Caki2 (cell line): ENCODE results near the gene ILK. TPM values are rescaled to one million over a fixed set of nuclear protein-coding genes. Genes with fewer than 3 reads are reported as not detected.
A peak's percentile ranks its signal among the peaks of the same experiment; 100 is the strongest.

Experiments used
- DNase-seq: peaks from one replicate; pipeline ENCODE4 v3.0.0-alpha.2; 2015; ENCODE audit warnings: low read depth
- in situ Hi-C: cut with HindIII; loops from 2 replicates; pipeline ENCODE4 v1.10.0; 2016; ENCODE audit warnings: low sequenced_read_pairs, low pct_unique_long_range_greater_than_20kb, mixed read lengths
- total RNA-seq: library from RNA; depleted of rRNA; stranded (reverse); fragments of >200 nt; shearing (Covaris generic); gene quantifications from 2 replicates; pipeline ENCODE4 v1.2.3, GENCODE V29; 2014; ENCODE audit warnings: low replicate concordance

The ILK gene
- total RNA-seq, 1 experiment from 2014 or later = 153 TPM

- in situ Hi-C loops = no loop called here
- no peak for DNase-seq
Observed at GRCh38 chr11:6615046-6615445, 11.5 kb downstream of the ILK start.

GRCh38 chr11:6615882-6616585 is 12.5 kb downstream of the ILK start:
- DNase-seq = no peak
- in situ Hi-C loops = no loop called here

GRCh38 chr11:6616596-6617250 is 13.1 kb downstream of the ILK start:
- in situ Hi-C loops = no loop called here
- no peak for DNase-seq

- in situ Hi-C loops = no loop called here
- no peak for DNase-seq
Observed at GRCh38 chr11:6617315-6617781, 13.8 kb downstream of the ILK start.

- peak; percentile 45 for DNase-seq
- in situ Hi-C loops = no loop called here
Observed at GRCh38 chr11:6618117-6619003, 14.8 kb downstream of the ILK start.

GRCh38 chr11:6619004-6619745 is 15.6 kb downstream of the ILK start, which contains the start of gene TPP1:
TPP1 (minus strand) TSS chr11:6619422; CDS start chr11:6619400, 22 bp downstream.
- in situ Hi-C loops = no loop called here
- DNase-seq = peak; percentile 87

- in situ Hi-C loops = no loop called here
- DNase-seq = no peak
Observed at GRCh38 chr11:6620636-6621035, 17.1 kb downstream of the ILK start.

- no peak for DNase-seq
- in situ Hi-C loops = no loop called here
Observed at GRCh38 chr11:6621711-6622211, 18.2 kb downstream of the ILK start.

GRCh38 chr11:6622261-6623171 is 18.9 kb downstream of the ILK start:
- no peak for DNase-seq
- in situ Hi-C loops = no loop called here

- DNase-seq = no peak
- in situ Hi-C loops = no loop called here
Observed at GRCh38 chr11:6623391-6624363, 20.1 kb downstream of the ILK start.

GRCh38 chr11:6625156-6625831 is 21.7 kb downstream of the ILK start:
- DNase-seq = no peak
- in situ Hi-C loops = no loop called here

- no peak for DNase-seq
- in situ Hi-C loops = no loop called here
Observed at GRCh38 chr11:6625832-6626420, 22.4 kb downstream of the ILK start.

GRCh38 chr11:6626971-6627761 is 23.6 kb downstream of the ILK start:
- no peak for DNase-seq
- in situ Hi-C loops = no loop called here

- DNase-seq = no peak
- in situ Hi-C loops = no loop called here
Observed at GRCh38 chr11:6627762-6628241, 24.2 kb downstream of the ILK start.
